K562 (cell line): ENCODE results near the gene AP2S1. TPM values are rescaled to one million over a fixed set of nuclear protein-coding genes. Genes with fewer than 3 reads are reported as not detected.

ENCODE experiments used
- ATF1 ChIP-seq, 2 experiments: fragments of 450-650 bp in 1 of 2; IDR thresholded peaks; 2 replicates each; pipeline ENCODE4 v1.6.1; 2016; ENCODE audit warnings: missing compliant biosample characterization in 1 of 2, missing genetic modification characterization in 1 of 2
- CREM ChIP-seq: IDR thresholded peaks from 2 replicates; pipeline ENCODE4 v1.6.1; 2014; ENCODE audit warnings: antibody characterized with exemption, low read depth
- FOXM1 ChIP-seq, 2 experiments: fragments of 450-650 bp in 1 of 2; sonication (generic) in 1 of 2; formaldehyde crosslinking in 1 of 2; IDR thresholded peaks; 2 replicates each; pipeline versions ENCODE4 v1.6.1 to v1.9.0; 2017 to 2022; ENCODE audit warnings: low read depth in 2 of 2, mild to moderate bottlenecking in 2 of 2, missing genetic modification reagents in 1 of 2, moderate library complexity in 1 of 2
- KLF6 ChIP-seq: fragments of 250-450 bp; sonication (Bioruptor Pico); IDR thresholded peaks from 2 replicates; pipeline ENCODE4 v1.4.0; 2020; ENCODE audit warnings: mild to moderate bottlenecking, moderate library complexity, borderline replicate concordance
- NCOA6 ChIP-seq: fragments of 450-650 bp; IDR thresholded peaks from 2 replicates; pipeline ENCODE4 v1.6.1; 2017; ENCODE audit warnings: mild to moderate bottlenecking
- RB1 ChIP-seq: fragments of 450-650 bp; IDR thresholded peaks from 2 replicates; pipeline ENCODE4 v1.6.1; 2017; ENCODE audit warnings: low read depth, mild to moderate bottlenecking
- RNF2 ChIP-seq: sonication (generic); IDR thresholded peaks from 2 replicates; pipeline ENCODE4 v1.6.1; 2016
- SMARCA4 ChIP-seq: fragments of 450-650 bp; IDR thresholded peaks from 2 replicates; pipeline ENCODE4 v1.6.1; 2016
- U2AF1 ChIP-seq: fragments of 200-400 bp; formaldehyde crosslinking; optimal IDR thresholded peaks from 2 replicates; pipeline ENCODE3; 2017; ENCODE audit warnings: mild to moderate bottlenecking, low read depth, low read length, moderate library complexity
- ZBTB12 ChIP-seq: fragments of 250-450 bp; sonication (Bioruptor Pico); IDR thresholded peaks from 2 replicates; pipeline ENCODE4 v1.4.0; 2020
- ZNF121 ChIP-seq: sonication (generic); formaldehyde crosslinking; conservative IDR thresholded peaks from 2 replicates; pipeline ENCODE4 v1.8.0; 2022; ENCODE audit warnings: missing genetic modification reagents
- ZNF184 ChIP-seq: sonication (generic); formaldehyde crosslinking; IDR thresholded peaks from 2 replicates; pipeline ENCODE4 v1.5.0; 2020; ENCODE audit warnings: missing genetic modification reagents
- ZNF217 ChIP-seq: sonication (generic); formaldehyde crosslinking; IDR thresholded peaks from 2 replicates; pipeline ENCODE4 v1.8.0; 2022; ENCODE audit warnings: mild to moderate bottlenecking, missing genetic modification reagents
- ZSCAN29 ChIP-seq: fragments of 450-650 bp; IDR thresholded peaks from 2 replicates; pipeline ENCODE4 v1.6.1; 2017
- polyA plus RNA-seq, 8 experiments: library from polyadenylated mRNA; depleted of rRNA in 4 of 8; stranded (reverse) in 5 of 8; unstranded in 3 of 8; fragments of >200 nt; fragmentation: Nextera tagmentation in 2 of 8; fragmentation: Illumina TruSeq in 1 of 8; extraction: Ambion mirVana in 2 of 8; extraction: Trizol in 1 of 8; gene quantifications; 2 replicates each; pipeline versions ENCODE4 v1.2.1 to v1.2.3, GENCODE V29; 2011 to 2014; ENCODE audit warnings: inconsistent platforms in 1 of 8, missing spikeins in 1 of 8
- total RNA-seq, 7 experiments: library from RNA; depleted of rRNA in 6 of 7; stranded (reverse); fragments of >200 nt in 6 of 7; fragmentation: Illumina TruSeq in 2 of 7; extraction: Trizol in 2 of 7; gene quantifications; 2 replicates each; pipeline versions ENCODE4 v1.2.1 to v1.2.3, GENCODE V29; 2011 to 2021; ENCODE audit warnings: low replicate concordance in 1 of 7
- TF ChIP-seq, protein P1 (sequence below): sonication (generic); formaldehyde crosslinking; IDR thresholded peaks from 2 replicates; pipeline ENCODE4 v1.8.0; 2023; ENCODE audit warnings: missing genetic modification reagents, mild to moderate bottlenecking, borderline replicate concordance
- TF ChIP-seq, protein P2 (sequence below): fragments of 250-450 bp; sonication (Bioruptor Pico); IDR thresholded peaks from 2 replicates; pipeline ENCODE4 v1.8.0; 2022; ENCODE audit warnings: inconsistent platforms, mild to moderate bottlenecking, moderate library complexity, borderline replicate concordance
- TF ChIP-seq, protein P3 (sequence below): fragments of 250-450 bp; sonication (Bioruptor Pico); IDR thresholded peaks from 2 replicates; pipeline ENCODE4 v1.9.0; 2021; ENCODE audit warnings: mild to moderate bottlenecking
- TF ChIP-seq, protein P4 (sequence below), 2 experiments: IDR thresholded peaks in 1 of 2; conservative IDR thresholded peaks in 1 of 2; 2 replicates each; pipeline ENCODE4 v1.6.1; 2016; ENCODE audit warnings: low read depth in 2 of 2, mild to moderate bottlenecking in 1 of 2, missing compliant biosample characterization in 1 of 2, missing genetic modification characterization in 1 of 2, moderate library complexity in 1 of 2

The AP2S1 gene
- total and polyA plus RNA-seq, 9 of the 15 experiments (the other 6 are each of a cell fraction or from before 2014, with no cell fraction given), result 32.4 to 294 (median 136) TPM

GRCh38 chr19:46791944-46792343 is 58.7 kb downstream of the AP2S1 start (continued):
- TF ChIP-seq, protein P1, sequence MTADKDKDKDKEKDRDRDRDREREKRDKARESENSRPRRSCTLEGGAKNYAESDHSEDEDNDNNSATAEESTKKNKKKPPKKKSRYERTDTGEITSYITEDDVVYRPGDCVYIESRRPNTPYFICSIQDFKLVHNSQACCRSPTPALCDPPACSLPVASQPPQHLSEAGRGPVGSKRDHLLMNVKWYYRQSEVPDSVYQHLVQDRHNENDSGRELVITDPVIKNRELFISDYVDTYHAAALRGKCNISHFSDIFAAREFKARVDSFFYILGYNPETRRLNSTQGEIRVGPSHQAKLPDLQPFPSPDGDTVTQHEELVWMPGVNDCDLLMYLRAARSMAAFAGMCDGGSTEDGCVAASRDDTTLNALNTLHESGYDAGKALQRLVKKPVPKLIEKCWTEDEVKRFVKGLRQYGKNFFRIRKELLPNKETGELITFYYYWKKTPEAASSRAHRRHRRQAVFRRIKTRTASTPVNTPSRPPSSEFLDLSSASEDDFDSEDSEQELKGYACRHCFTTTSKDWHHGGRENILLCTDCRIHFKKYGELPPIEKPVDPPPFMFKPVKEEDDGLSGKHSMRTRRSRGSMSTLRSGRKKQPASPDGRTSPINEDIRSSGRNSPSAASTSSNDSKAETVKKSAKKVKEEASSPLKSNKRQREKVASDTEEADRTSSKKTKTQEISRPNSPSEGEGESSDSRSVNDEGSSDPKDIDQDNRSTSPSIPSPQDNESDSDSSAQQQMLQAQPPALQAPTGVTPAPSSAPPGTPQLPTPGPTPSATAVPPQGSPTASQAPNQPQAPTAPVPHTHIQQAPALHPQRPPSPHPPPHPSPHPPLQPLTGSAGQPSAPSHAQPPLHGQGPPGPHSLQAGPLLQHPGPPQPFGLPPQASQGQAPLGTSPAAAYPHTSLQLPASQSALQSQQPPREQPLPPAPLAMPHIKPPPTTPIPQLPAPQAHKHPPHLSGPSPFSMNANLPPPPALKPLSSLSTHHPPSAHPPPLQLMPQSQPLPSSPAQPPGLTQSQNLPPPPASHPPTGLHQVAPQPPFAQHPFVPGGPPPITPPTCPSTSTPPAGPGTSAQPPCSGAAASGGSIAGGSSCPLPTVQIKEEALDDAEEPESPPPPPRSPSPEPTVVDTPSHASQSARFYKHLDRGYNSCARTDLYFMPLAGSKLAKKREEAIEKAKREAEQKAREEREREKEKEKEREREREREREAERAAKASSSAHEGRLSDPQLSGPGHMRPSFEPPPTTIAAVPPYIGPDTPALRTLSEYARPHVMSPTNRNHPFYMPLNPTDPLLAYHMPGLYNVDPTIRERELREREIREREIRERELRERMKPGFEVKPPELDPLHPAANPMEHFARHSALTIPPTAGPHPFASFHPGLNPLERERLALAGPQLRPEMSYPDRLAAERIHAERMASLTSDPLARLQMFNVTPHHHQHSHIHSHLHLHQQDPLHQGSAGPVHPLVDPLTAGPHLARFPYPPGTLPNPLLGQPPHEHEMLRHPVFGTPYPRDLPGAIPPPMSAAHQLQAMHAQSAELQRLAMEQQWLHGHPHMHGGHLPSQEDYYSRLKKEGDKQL (CRISPR knock-in tag), result no peak
- no peak for TF ChIP-seq ATF1 (CRISPR knock-in tag; IDR thresholded peaks at IDR 0.05)
- 0 out of 2 replicates have a peak, but pooled peaks have one; percentile 18 for TF ChIP-seq ATF1 (tag; IDR thresholded peaks at IDR 0.05)
- no peak for TF ChIP-seq RB1
- no peak for TF ChIP-seq RNF2
- no peak for TF ChIP-seq ZNF217 (CRISPR knock-in tag)
- TF ChIP-seq ZNF184 (CRISPR knock-in tag), result no peak
- TF ChIP-seq CREM, result peak; percentile 80
- TF ChIP-seq ZBTB12 (CRISPR knock-in tag), result peak; percentile 33; the same call in 1 of the 2 replicates
- TF ChIP-seq, protein P2, sequence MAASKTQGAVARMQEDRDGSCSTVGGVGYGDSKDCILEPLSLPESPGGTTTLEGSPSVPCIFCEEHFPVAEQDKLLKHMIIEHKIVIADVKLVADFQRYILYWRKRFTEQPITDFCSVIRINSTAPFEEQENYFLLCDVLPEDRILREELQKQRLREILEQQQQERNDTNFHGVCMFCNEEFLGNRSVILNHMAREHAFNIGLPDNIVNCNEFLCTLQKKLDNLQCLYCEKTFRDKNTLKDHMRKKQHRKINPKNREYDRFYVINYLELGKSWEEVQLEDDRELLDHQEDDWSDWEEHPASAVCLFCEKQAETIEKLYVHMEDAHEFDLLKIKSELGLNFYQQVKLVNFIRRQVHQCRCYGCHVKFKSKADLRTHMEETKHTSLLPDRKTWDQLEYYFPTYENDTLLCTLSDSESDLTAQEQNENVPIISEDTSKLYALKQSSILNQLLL, result no peak
- no peak for TF ChIP-seq SMARCA4
- no peak for TF ChIP-seq U2AF1
- TF ChIP-seq FOXM1 (IDR thresholded peaks at IDR 0.05; ENCODE audit: low read depth), result peak; percentile 15; the same call in 1 of the 2 replicates
- TF ChIP-seq FOXM1 (CRISPR knock-in tag; IDR thresholded peaks at IDR 0.05; ENCODE audit: low read depth), result no peak
- TF ChIP-seq ZSCAN29, result no peak
- TF ChIP-seq, protein P3, sequence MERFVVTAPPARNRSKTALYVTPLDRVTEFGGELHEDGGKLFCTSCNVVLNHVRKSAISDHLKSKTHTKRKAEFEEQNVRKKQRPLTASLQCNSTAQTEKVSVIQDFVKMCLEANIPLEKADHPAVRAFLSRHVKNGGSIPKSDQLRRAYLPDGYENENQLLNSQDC (CRISPR knock-in tag), result no peak
- peak; percentile 62; the same call in 1 of the 2 replicates for TF ChIP-seq ZNF121
- TF ChIP-seq NCOA6, result no peak
- no peak for TF ChIP-seq KLF6 (CRISPR knock-in tag)
- TF ChIP-seq, protein P4, sequence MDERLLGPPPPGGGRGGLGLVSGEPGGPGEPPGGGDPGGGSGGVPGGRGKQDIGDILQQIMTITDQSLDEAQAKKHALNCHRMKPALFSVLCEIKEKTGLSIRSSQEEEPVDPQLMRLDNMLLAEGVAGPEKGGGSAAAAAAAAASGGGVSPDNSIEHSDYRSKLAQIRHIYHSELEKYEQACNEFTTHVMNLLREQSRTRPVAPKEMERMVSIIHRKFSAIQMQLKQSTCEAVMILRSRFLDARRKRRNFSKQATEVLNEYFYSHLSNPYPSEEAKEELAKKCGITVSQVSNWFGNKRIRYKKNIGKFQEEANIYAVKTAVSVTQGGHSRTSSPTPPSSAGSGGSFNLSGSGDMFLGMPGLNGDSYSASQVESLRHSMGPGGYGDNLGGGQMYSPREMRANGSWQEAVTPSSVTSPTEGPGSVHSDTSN (CRISPR knock-in tag; IDR thresholded peaks at IDR 0.05; ENCODE audit: low read depth), result peak; percentile 46; the same call in 1 of the 2 replicates
- TF ChIP-seq, protein P4 (tag; conservative IDR thresholded peaks at IDR 0.05; ENCODE audit: low read depth), result peak; percentile 66; the same call in 1 of the 2 replicates
